K562 (cell line): Measurements from ENCODE around the gene CHST2. TPM values are rescaled to one million over a fixed set of nuclear protein-coding genes. Genes with fewer than 3 reads are reported as not detected.

Experiments used
- ARHGAP35 ChIP-seq: fragments of 450-650 bp; IDR thresholded peaks from 2 replicates; pipeline ENCODE4 v1.6.1; 2018; ENCODE audit not compliant: partially characterized antibody
- CREB1 ChIP-seq, 2 experiments: sonication (generic) in 1 of 2; formaldehyde crosslinking in 1 of 2; IDR thresholded peaks; 2 replicates each; pipeline versions ENCODE4 v1.6.1 to v1.8.0; 2012 to 2022; ENCODE audit warnings: inconsistent platforms in 1 of 2, mild to moderate bottlenecking in 1 of 2, missing genetic modification reagents in 1 of 2, moderate library complexity in 1 of 2
- EGR1 ChIP-seq: fragments of 450-650 bp; conservative IDR thresholded peaks from 2 replicates; pipeline ENCODE4 v1.6.1; 2017; ENCODE audit warnings: mild to moderate bottlenecking
- ELF4 ChIP-seq: fragments of 450-650 bp; formaldehyde crosslinking; IDR thresholded peaks from 2 replicates; pipeline ENCODE4 v1.4.0; 2022; ENCODE audit warnings: missing genetic modification characterization
- FOXJ3 ChIP-seq: sonication (generic); formaldehyde crosslinking; IDR thresholded peaks from 2 replicates; pipeline ENCODE4 v1.4.0; 2020; ENCODE audit warnings: mild to moderate bottlenecking, missing genetic modification reagents
- HMGXB4 ChIP-seq: sonication (generic); formaldehyde crosslinking; IDR thresholded peaks from 2 replicates; pipeline ENCODE4 v1.8.1; 2023; ENCODE audit warnings: mild to moderate bottlenecking, missing genetic modification reagents
- KAT2B ChIP-seq: IDR thresholded peaks from one replicate; pipeline ENCODE4 v1.6.1; 2012; ENCODE audit warnings: low read depth, mild to moderate bottlenecking, control low read depth, inconsistent platforms, low read length, moderate library complexity
- MCM2 ChIP-seq: fragments of 450-650 bp; IDR thresholded peaks from 2 replicates; pipeline ENCODE4 v1.6.1; 2017; ENCODE audit warnings: low read depth, mild to moderate bottlenecking
- MEF2D ChIP-seq: conservative IDR thresholded peaks from 2 replicates; pipeline ENCODE4 v1.6.1; 2016; ENCODE audit warnings: low read depth, missing genetic modification characterization, missing compliant biosample characterization
- MXD1 ChIP-seq: fragments of 250-450 bp; sonication (Bioruptor Pico); IDR thresholded peaks from 2 replicates; pipeline ENCODE4 v1.8.0; 2021; ENCODE audit warnings: borderline replicate concordance, mild to moderate bottlenecking, moderate library complexity; ENCODE audit not compliant: poor library complexity, severe bottlenecking
- MYBL2 ChIP-seq, 2 experiments: fragments of 450-650 bp in 1 of 2; sonication (generic) in 1 of 2; formaldehyde crosslinking in 1 of 2; IDR thresholded peaks; 2 replicates each; pipeline versions ENCODE4 v1.6.1 to v1.8.1; 2017 to 2022; ENCODE audit warnings: borderline replicate concordance in 1 of 2, inconsistent platforms in 1 of 2, low read depth in 1 of 2, mild to moderate bottlenecking in 1 of 2, missing genetic modification reagents in 1 of 2, moderate library complexity in 1 of 2
- PHF8 ChIP-seq: fragments of 200-600 bp; sonication (generic); IDR thresholded peaks from 2 replicates; pipeline ENCODE4 v1.6.1; 2012; ENCODE audit warnings: mixed run types, mild to moderate bottlenecking, inconsistent platforms, low read length, moderate library complexity, borderline replicate concordance
- POLR2AphosphoS5 ChIP-seq: IDR thresholded peaks from 2 replicates; pipeline ENCODE4 v1.6.1; 2011; ENCODE audit warnings: mild to moderate bottlenecking, low read depth, low read length, moderate library complexity; ENCODE audit not compliant: control insufficient read depth, insufficient read depth
- PPARD ChIP-seq: fragments of 250-450 bp; sonication (Bioruptor Pico); IDR thresholded peaks from 2 replicates; pipeline ENCODE4 v1.8.0; 2022; ENCODE audit warnings: inconsistent platforms, mild to moderate bottlenecking, moderate library complexity
- RAD21 ChIP-seq, 2 experiments: fragments of 250-450 bp in 1 of 2; fragments of 450-650 bp in 1 of 2; sonication (Bioruptor Pico) in 1 of 2; formaldehyde crosslinking in 1 of 2; IDR thresholded peaks in 1 of 2; conservative IDR thresholded peaks in 1 of 2; 2 replicates each; pipeline versions ENCODE4 v1.4.0 to v1.8.0; 2020 to 2022; ENCODE audit warnings: mild to moderate bottlenecking in 2 of 2, moderate library complexity in 1 of 2
- RBM34 ChIP-seq: fragments of 200-400 bp; formaldehyde crosslinking; IDR thresholded peaks from 2 replicates; pipeline ENCODE4 v1.6.1; 2018; ENCODE audit warnings: low read length, borderline replicate concordance; ENCODE audit not compliant: insufficient read depth
- TEAD1 ChIP-seq, 2 experiments: fragments of 450-650 bp in 1 of 2; sonication (generic) in 1 of 2; formaldehyde crosslinking; IDR thresholded peaks; 2 replicates each; pipeline versions ENCODE4 v1.4.0 to v1.8.0; 2020 to 2022; ENCODE audit warnings: mild to moderate bottlenecking in 2 of 2, missing genetic modification reagents in 1 of 2
- U2AF2 ChIP-seq: fragments of 200-400 bp; formaldehyde crosslinking; optimal IDR thresholded peaks from 2 replicates; pipeline ENCODE3; 2017; ENCODE audit warnings: low read depth, mild to moderate bottlenecking, low read length
- ZEB2 ChIP-seq: fragments of 450-650 bp; IDR thresholded peaks from 2 replicates; pipeline ENCODE4 v1.6.1; 2016
- ZFP91 ChIP-seq: sonication (generic); formaldehyde crosslinking; IDR thresholded peaks from 2 replicates; pipeline ENCODE4 v1.8.0; 2022; ENCODE audit warnings: mild to moderate bottlenecking, missing genetic modification reagents
- ZNF431 ChIP-seq: sonication (generic); formaldehyde crosslinking; IDR thresholded peaks from 2 replicates; pipeline ENCODE4 v1.8.0; 2022; ENCODE audit warnings: mild to moderate bottlenecking, missing genetic modification reagents
- ZNF436 ChIP-seq: fragments of 250-450, 450-650 bp; sonication (Bioruptor Pico); formaldehyde crosslinking; IDR thresholded peaks from 2 replicates; pipeline ENCODE4 v1.7.0; 2020; ENCODE audit warnings: mild to moderate bottlenecking
- ZNF551 ChIP-seq: fragments of 250-450 bp; sonication (Bioruptor Pico); IDR thresholded peaks from 2 replicates; pipeline ENCODE4 v1.5.0; 2021; ENCODE audit warnings: mild to moderate bottlenecking, moderate library complexity
- polyA plus RNA-seq, 8 experiments: library from polyadenylated mRNA; depleted of rRNA in 4 of 8; stranded (reverse) in 5 of 8; unstranded in 3 of 8; fragments of >200 nt; fragmentation: Nextera tagmentation in 2 of 8; fragmentation: Illumina TruSeq in 1 of 8; extraction: Ambion mirVana in 2 of 8; extraction: Trizol in 1 of 8; gene quantifications; 2 replicates each; pipeline versions ENCODE4 v1.2.1 to v1.2.3, GENCODE V29; 2011 to 2014; ENCODE audit warnings: inconsistent platforms in 1 of 8, missing spikeins in 1 of 8
- total RNA-seq, 7 experiments: library from RNA; depleted of rRNA in 6 of 7; stranded (reverse); fragments of >200 nt in 6 of 7; fragmentation: Illumina TruSeq in 2 of 7; extraction: Trizol in 2 of 7; gene quantifications; 2 replicates each; pipeline versions ENCODE4 v1.2.1 to v1.2.3, GENCODE V29; 2011 to 2021; ENCODE audit warnings: low replicate concordance in 1 of 7

The CHST2 gene
- total and polyA plus RNA-seq, 9 of the 15 experiments (the other 6 are each of a cell fraction or from before 2014, with no cell fraction given): 3.4 to 60.3 (median 13.9) TPM

GRCh38 chr3:143121241-143122088 is 1.9 kb downstream of the CHST2 start (continued):
- TF ChIP-seq ZFP91 (CRISPR knock-in tag) (0 out of 2 replicates have a peak, but pooled peaks have one; percentile 27), POLR2AphosphoS5 (no peak), ELF4 (CRISPR knock-in tag) (no peak), FOXJ3 (no peak), ZNF551 (no peak), MXD1 (CRISPR knock-in tag) (no peak), MYBL2 (IDR thresholded peaks at IDR 0.05; ENCODE audit: low read depth) (no peak), MYBL2 (CRISPR knock-in tag; IDR thresholded peaks at IDR 0.05; ENCODE audit: borderline replicate concordance) (no peak), ZEB2 (no peak), ZNF431 (CRISPR knock-in tag) (no peak), KAT2B (no peak), ZNF436 (no peak), PPARD (CRISPR knock-in tag) (no peak), MEF2D (no peak), EGR1 (peak; percentile 25; the same call in 1 of the 2 replicates), MCM2 (no peak), PHF8 (no peak), CREB1 (IDR thresholded peaks at IDR 0.05) (no peak), CREB1 (CRISPR knock-in tag; IDR thresholded peaks at IDR 0.05) (peak; percentile 24; the same call in 1 of the 2 replicates), RBM34 (no peak), RAD21 (CRISPR knock-in tag; conservative IDR thresholded peaks at IDR 0.05 in 1 of 2, IDR thresholded peaks at IDR 0.05 in 1 of 2) (peak in 1 of 2 experiments; percentile 52; a peak in 2 of 4 replicates), U2AF2 (no peak), ARHGAP35 (no peak), HMGXB4 (CRISPR knock-in tag) (0 out of 2 replicates have a peak, but pooled peaks have one; percentile 57), TEAD1 (CRISPR knock-in tag; IDR thresholded peaks at IDR 0.05) (no peak)
